H1 (cell line): ENCODE results near the gene TANC1. TPM values are rescaled to one million over a fixed set of nuclear protein-coding genes. Genes with fewer than 3 reads are reported as not detected.

Experiments
- CTCF ChIA-PET: fragments of 300-600 bp; sonication (Branson Sonifier 250); formaldehyde crosslinking; loops from one replicate; lab custom pipeline; 2021; ENCODE audit not compliant: partially characterized antibody; lab: Charles Lee
- POLR2A ChIA-PET: fragments of 300-600 bp; sonication (Branson Sonifier 250); formaldehyde crosslinking; loops from one replicate; lab custom pipeline; 2021; ENCODE audit warnings: inconsistent platforms; ENCODE audit not compliant: partially characterized antibody; lab: Charles Lee
- DNase-seq, 2 experiments: peaks; one replicate each; pipeline versions ENCODE4 v3.0.0 to v3.0.0-alpha.2; 2010 to 2022; ENCODE audit warnings: low spot score in 2 of 2, low read depth in 1 of 2, mixed read lengths in 1 of 2
- FAIRE-seq: peaks from 2 replicates; lab custom pipeline; 2011; peaks lifted over from hg19 to GRCh38; lab: Jason Lieb, UNC
- H2AFZ ChIP-seq: 2 replicates; pipeline ENCODE4 v1.8.1; 2012; ENCODE audit warnings: low read length, inconsistent platforms
- H2AK5ac ChIP-seq: 2 replicates; pipeline ENCODE4 v1.6.1; 2013; ENCODE audit warnings: low read depth, low read length
- H2BK120ac ChIP-seq: replicated peaks from 2 replicates; pipeline ENCODE3; 2013; ENCODE audit warnings: low read depth, low read length, inconsistent platforms
- H2BK12ac ChIP-seq: 2 replicates; pipeline ENCODE4 v1.6.1; 2013; ENCODE audit warnings: low read depth, low read length
- H2BK15ac ChIP-seq: 2 replicates; pipeline ENCODE4 v1.6.1; 2013; ENCODE audit warnings: low read length
- H2BK20ac ChIP-seq: 2 replicates; pipeline ENCODE4 v1.6.1; 2013; ENCODE audit warnings: low read length
- H2BK5ac ChIP-seq: 2 replicates; pipeline ENCODE4 v1.6.1; 2013; ENCODE audit warnings: low read depth, low read length
- H3K14ac ChIP-seq: 2 replicates; pipeline ENCODE4 v1.6.1; 2013; ENCODE audit warnings: inconsistent platforms; ENCODE audit not compliant: insufficient read length
- H3K18ac ChIP-seq: 2 replicates; pipeline ENCODE4 v1.6.1; 2013; ENCODE audit warnings: low read length; ENCODE audit errors: extremely low read depth
- H3K23ac ChIP-seq: 2 replicates; pipeline ENCODE4 v1.6.1; 2013; ENCODE audit warnings: inconsistent platforms; ENCODE audit not compliant: insufficient read length
- H3K23me2 ChIP-seq: 2 replicates; pipeline ENCODE4 v1.6.1; 2013; ENCODE audit warnings: low read depth, low read length
- H3K27ac ChIP-seq: 2 replicates; pipeline ENCODE4 v1.6.1; 2011; ENCODE audit warnings: low read depth, low read length, inconsistent platforms
- H3K27me3 ChIP-seq, 4 experiments: replicated peaks in 1 of 4; 1 replicate in 1 of 4; 2 replicates in 3 of 4; pipeline versions ENCODE4 v1.6.1 to v1.8.1; 2011 to 2013; ENCODE audit warnings: low read length in 3 of 4, mild to moderate bottlenecking in 3 of 4, inconsistent platforms in 2 of 4, mixed read lengths in 2 of 4, moderate library complexity in 1 of 4; ENCODE audit not compliant: control insufficient read depth in 3 of 4, insufficient read depth in 3 of 4; ENCODE audit errors: extremely low read depth in 1 of 4
- H3K36me3 ChIP-seq, 4 experiments: 2 replicates each; pipeline versions ENCODE4 v1.6.1 to v1.8.1; 2011 to 2013; ENCODE audit warnings: mild to moderate bottlenecking in 4 of 4, low read length in 3 of 4, moderate library complexity in 2 of 4, control low read depth in 1 of 4, inconsistent platforms in 1 of 4; ENCODE audit not compliant: insufficient read depth in 4 of 4, control insufficient read depth in 2 of 4
- H3K4ac ChIP-seq: replicated peaks from 2 replicates; pipeline ENCODE3; 2013; ENCODE audit warnings: low read length, low read depth, mixed read lengths, inconsistent platforms; ENCODE audit not compliant: insufficient read length
- H3K4me1 ChIP-seq, 4 experiments: replicated peaks in 1 of 4; 1 replicate in 1 of 4; 2 replicates in 3 of 4; pipeline versions ENCODE4 v1.6.1 to v1.8.1; 2011 to 2013; ENCODE audit warnings: low read length in 3 of 4, inconsistent platforms in 2 of 4, mixed read lengths in 1 of 4; ENCODE audit not compliant: insufficient read depth in 4 of 4, control insufficient read depth in 3 of 4
- H3K4me2 ChIP-seq, 2 experiments: 2 replicates each; pipeline versions ENCODE4 v1.6.1 to v1.8.1; 2011 to 2013; ENCODE audit warnings: low read depth in 2 of 2, low read length in 2 of 2, control low read depth in 1 of 2, inconsistent platforms in 1 of 2, mild to moderate bottlenecking in 1 of 2; ENCODE audit not compliant: insufficient read depth in 1 of 2
- H3K4me3 ChIP-seq, 4 experiments: fragments of 200-600, 300-600 bp in 1 of 4; sonication (generic), shearing (Covaris generic), sonication (Bioruptor Twin) in 1 of 4; 2 replicates each; pipeline versions ENCODE4 v1.5.1 to v1.8.1; 2011 to 2016; ENCODE audit warnings: low read length in 4 of 4, low read depth in 3 of 4, control low read depth in 2 of 4, inconsistent platforms in 2 of 4, mild to moderate bottlenecking in 2 of 4, mixed read lengths in 1 of 4, moderate library complexity in 1 of 4; ENCODE audit not compliant: insufficient read depth in 2 of 4; ENCODE audit errors: extremely low read depth in 1 of 4
- H3K56ac ChIP-seq: replicated peaks from 2 replicates; pipeline ENCODE3; 2013; ENCODE audit warnings: low read depth, mild to moderate bottlenecking, mixed read lengths, low read length, inconsistent platforms; ENCODE audit not compliant: insufficient read length
- H3K79me1 ChIP-seq: 2 replicates; pipeline ENCODE4 v1.6.1; 2013; ENCODE audit warnings: low read depth, low read length, control low read depth
- H3K79me2 ChIP-seq, 2 experiments: 2 replicates each; pipeline versions ENCODE4 v1.6.1 to v1.8.1; 2012 to 2013; ENCODE audit warnings: low read length in 2 of 2, mild to moderate bottlenecking in 2 of 2, inconsistent platforms in 1 of 2; ENCODE audit not compliant: insufficient read depth in 2 of 2, control insufficient read depth in 1 of 2
- H3K9ac ChIP-seq, 4 experiments: replicated peaks in 1 of 4; 1 replicate in 1 of 4; 2 replicates in 3 of 4; pipeline versions ENCODE4 v1.6.1 to v1.8.1; 2011 to 2013; ENCODE audit warnings: low read depth in 3 of 4, low read length in 3 of 4, control low read depth in 2 of 4, mild to moderate bottlenecking in 2 of 4, moderate library complexity in 2 of 4, inconsistent platforms in 1 of 4; ENCODE audit errors: extremely low read depth in 1 of 4
- H3K9me3 ChIP-seq, 2 experiments: 2 replicates each; pipeline versions ENCODE4 v1.6.1 to v1.8.1; 2012 to 2013; ENCODE audit warnings: mild to moderate bottlenecking in 2 of 2, moderate library complexity in 2 of 2, control low read depth in 1 of 2, inconsistent platforms in 1 of 2, low read depth in 1 of 2, low read length in 1 of 2, mixed read lengths in 1 of 2; ENCODE audit not compliant: insufficient read depth in 2 of 2
- H4K20me1 ChIP-seq, 2 experiments: replicated peaks in 1 of 2; 2 replicates each; pipeline versions ENCODE3 to v1.8.1; 2011 to 2013; ENCODE audit warnings: inconsistent platforms in 2 of 2, low read length in 2 of 2, mild to moderate bottlenecking in 1 of 2; ENCODE audit not compliant: insufficient read depth in 2 of 2, control insufficient read depth in 1 of 2
- H4K5ac ChIP-seq: 2 replicates; pipeline ENCODE4 v1.6.1; 2013; ENCODE audit warnings: low read length, low read depth, mixed read lengths, inconsistent platforms; ENCODE audit not compliant: insufficient read length
- H4K8ac ChIP-seq: 2 replicates; pipeline ENCODE4 v1.8.0; 2013; ENCODE audit warnings: mild to moderate bottlenecking, moderate library complexity, low read length, inconsistent platforms; ENCODE audit not compliant: insufficient read depth; ENCODE audit errors: extremely low read depth
- H4K91ac ChIP-seq: replicated peaks from 2 replicates; pipeline ENCODE3; 2013; ENCODE audit warnings: low read length, mixed read lengths, inconsistent platforms; ENCODE audit not compliant: insufficient read length
- ASH2L ChIP-seq: fragments of 200-600, 300-600 bp; sonication (generic); IDR thresholded peaks from one replicate; pipeline ENCODE4 v1.7.1; 2017; ENCODE audit warnings: low read length
- ATF3 ChIP-seq: IDR thresholded peaks from 2 replicates; pipeline ENCODE4 v1.6.1; 2011; ENCODE audit warnings: low read depth, mild to moderate bottlenecking, low read length; ENCODE audit not compliant: insufficient read depth
- CHD2 ChIP-seq: IDR thresholded peaks from 2 replicates; pipeline ENCODE4 v1.6.1; 2012; ENCODE audit warnings: low read length, improper control_type of control experiment
- E2F6 ChIP-seq: IDR thresholded peaks from 2 replicates; pipeline ENCODE4 v1.6.1; 2012; ENCODE audit warnings: inconsistent platforms
- EZH2 ChIP-seq: fragments of 200-600 bp; sonication (generic); IDR thresholded peaks from 2 replicates; pipeline ENCODE4 v1.7.1; 2012; ENCODE audit warnings: low read depth, mild to moderate bottlenecking, moderate library complexity, low read length, inconsistent platforms; ENCODE audit not compliant: severe bottlenecking
- FOSL1 ChIP-seq: IDR thresholded peaks from 2 replicates; pipeline ENCODE4 v1.6.1; 2011; ENCODE audit warnings: mild to moderate bottlenecking, low read depth, low read length, moderate library complexity; ENCODE audit not compliant: insufficient read depth
- HDAC6 ChIP-seq: IDR thresholded peaks from one replicate; pipeline ENCODE4 v1.7.1; 2012; ENCODE audit warnings: low read depth, mild to moderate bottlenecking, inconsistent platforms, low read length, moderate library complexity
- NANOG ChIP-seq: IDR thresholded peaks from 2 replicates; pipeline ENCODE4 v1.6.1; 2011; ENCODE audit warnings: low read length, low read depth, mild to moderate bottlenecking, inconsistent platforms; ENCODE audit not compliant: insufficient read depth, poor library complexity, severe bottlenecking
- POU5F1 ChIP-seq: IDR thresholded peaks from 2 replicates; pipeline ENCODE4 v1.6.1; 2011; ENCODE audit warnings: low read depth, mild to moderate bottlenecking, low read length, moderate library complexity
- SP1 ChIP-seq: IDR thresholded peaks from 2 replicates; pipeline ENCODE4 v1.6.1; 2011; ENCODE audit warnings: low read depth, low read length
- SRF ChIP-seq: IDR thresholded peaks from 2 replicates; pipeline ENCODE4 v1.6.1; 2011; ENCODE audit warnings: mild to moderate bottlenecking, low read depth, low read length, moderate library complexity
- YY1 ChIP-seq: IDR thresholded peaks from 2 replicates; pipeline ENCODE4 v1.6.1; 2011; ENCODE audit warnings: low read depth, mild to moderate bottlenecking, low read length
- ZNF274 ChIP-seq: IDR thresholded peaks from 2 replicates; pipeline ENCODE4 v1.7.0; 2012; ENCODE audit warnings: low read length, borderline replicate concordance; ENCODE audit errors: extremely low read depth
- WGBS, 2 experiments: shearing (Covaris generic) in 1 of 2; methylation state at CpG; one replicate each; pipeline versions ENCODE4 v1.1.6 to v1.1.7; 2013 to 2015; ENCODE audit warnings: low lambda C conversion rate in 2 of 2, mixed read lengths in 2 of 2, inconsistent platforms in 1 of 2, low coverage in 1 of 2, missing lambda C conversion rate in 1 of 2; ENCODE audit not compliant: insufficient replicate concordance in 2 of 2, insufficient coverage in 1 of 2, insufficient read length in 1 of 2; ENCODE audit errors: extremely low coverage in 1 of 2, missing lambda C conversion rate in 1 of 2; 5-methylcytosine and 5-hydroxymethylcytosine counted together
- polyA plus RNA-seq, 7 experiments: library from polyadenylated mRNA; depleted of rRNA in 3 of 7; stranded (reverse) in 5 of 7; unstranded in 2 of 7; fragments of >200 nt in 5 of 7; fragments of 200-250 nt in 2 of 7; gene quantifications; 1 replicate in 5 of 7; 2 replicates in 1 of 7; 4 replicates in 1 of 7; pipeline versions ENCODE4 v1.2.1 to v1.2.3, GENCODE V29; 2011 to 2013; ENCODE audit warnings: missing spikeins in 2 of 7, mixed read lengths in 2 of 7
- total RNA-seq: library from RNA; stranded (reverse); fragmentation: NEBNext Ultra II Directional; extraction: Animal tissue kit (Norgen Biotek cat#: 25700); gene quantifications from 2 replicates; pipeline ENCODE4 v1.2.1, GENCODE V29; 2021

Gene TANC1
- total and polyA plus RNA-seq, 2 of the 8 experiments (the other 6 are each of a cell fraction or from before 2014, with no cell fraction given) = 4.1 to 7.6 TPM

DNA sequence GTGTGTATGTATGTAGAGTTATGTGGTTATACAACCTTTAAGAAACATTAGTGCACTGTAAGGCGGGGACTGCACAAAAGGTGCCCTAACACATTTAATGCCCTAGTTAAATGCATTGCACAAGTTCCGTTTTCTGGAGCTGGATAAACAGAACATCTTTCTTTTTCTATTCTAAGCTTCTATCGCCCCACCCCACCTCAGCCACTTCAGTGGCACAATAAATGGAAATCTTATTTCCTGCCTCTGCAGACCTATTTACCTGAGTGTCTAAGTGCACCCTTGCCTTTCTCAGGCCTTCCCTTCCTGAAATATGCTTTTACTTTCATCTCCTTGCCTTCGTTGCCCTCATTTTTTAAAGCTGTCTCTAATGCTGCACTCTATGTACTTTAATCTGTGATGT, 123.5 kb downstream of the TANC1 start:
- POLR2A ChIA-PET = interaction anchor here (0.7 to 1.5 kb wide), 2 partner anchors 14 to 360 kb away, joined by 3 read pairs; no protein-coding TSS in a partner anchor
- no peaks in the 10 kb centered on the region for H4K20me1 ChIP-seq
- H3K23ac ChIP-seq = no peak overlapping the region
- H2BK120ac ChIP-seq = no peak overlapping the region
- H3K14ac ChIP-seq = no peak overlapping the region
- H3K4me2 ChIP-seq = no peak overlapping the region
- no peaks in the 10 kb centered on the region for H3K27me3 ChIP-seq
- DNase-seq = no peak
- no peaks in the 10 kb centered on the region for H3K9me3 ChIP-seq
- no peak overlapping the region for H2AFZ ChIP-seq
- no peak overlapping the region for H3K4ac ChIP-seq
- no peak overlapping the region for H4K8ac ChIP-seq
- TF ChIP-seq EZH2 (no peak), CHD2 (no peak), YY1 (no peak), ASH2L (no peak), POU5F1 (no peak), HDAC6 (no peak), FOSL1 (no peak), ZNF274 (no peak), SRF (no peak), SP1 (no peak), ATF3 (no peak), NANOG (no peak), E2F6 (no peak)
- no peak for FAIRE-seq
- no peaks in the 10 kb centered on the region for H3K79me2 ChIP-seq
- H3K4me3 ChIP-seq = no peak overlapping the region
- H2AK5ac ChIP-seq = no peak overlapping the region
- no peak overlapping the region for H3K18ac ChIP-seq
- H4K91ac ChIP-seq = no peak overlapping the region
- WGBS, 2 experiments = 87% methylated on average over 4 of the region's 4 CpGs; no CpG with 5 or more reads in 1 of the 2 experiments
- H3K79me1 ChIP-seq = no peaks in the 10 kb centered on the region
- H3K27ac ChIP-seq = no peak overlapping the region
- no peak overlapping the region for H2BK12ac ChIP-seq
- no peak overlapping the region for H3K56ac ChIP-seq
- no peaks in the 10 kb centered on the region for H3K36me3 ChIP-seq
- no peak overlapping the region for H4K5ac ChIP-seq
- H3K23me2 ChIP-seq = no peaks in the 10 kb centered on the region
- CTCF ChIA-PET = interaction anchor here (1.3 kb wide), 2 partner anchors 29 to 301 kb away, joined by 3 read pairs; no protein-coding TSS in a partner anchor
- peaks cover 0 to 6% (median 0%) of the 10 kb centered on the region in 4 experiments; a peak in 1 of 7 replicates for H3K4me1 ChIP-seq
- H2BK20ac ChIP-seq = no peak overlapping the region
- H2BK15ac ChIP-seq = no peak overlapping the region
- H2BK5ac ChIP-seq = no peak overlapping the region
- no peak overlapping the region for H3K9ac ChIP-seq
